ENCODE measurements around the gene SEMA3E.
"Not testable (repeated sequence)": the region's sequence is repeated elsewhere in the genome, so short reads cannot be mapped to it uniquely, and the experiment has no call there.

Gene SEMA3E

DNA sequence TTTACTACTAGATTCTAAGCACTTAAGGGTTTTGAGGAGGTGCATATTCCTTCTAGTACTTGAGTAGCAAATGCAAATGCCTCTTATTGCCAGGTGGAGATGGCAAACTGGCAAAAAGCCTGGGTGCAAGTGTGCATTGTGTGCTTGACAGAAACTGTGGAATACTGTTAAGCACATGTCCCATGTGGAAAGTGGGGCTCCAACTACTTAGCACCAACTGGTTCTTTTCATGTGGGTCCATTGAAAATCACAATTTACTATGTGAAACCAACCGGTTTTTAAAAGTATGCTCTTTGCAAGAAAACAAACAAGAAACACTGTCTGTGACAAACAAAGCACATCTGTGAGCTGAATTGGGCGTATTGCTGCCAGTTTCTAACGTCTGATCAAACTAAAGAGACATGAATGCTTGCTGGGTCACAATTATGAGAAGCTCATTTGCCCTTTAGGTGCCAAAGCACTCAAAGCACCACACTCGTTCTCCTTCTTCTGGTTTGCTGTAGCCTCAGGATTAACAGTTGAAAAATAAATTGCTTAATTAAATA lies 197.4 kb downstream of the SEMA3E start:
- H3K4me3 ChIP-seq (replicated peaks in 1 of 2; ENCODE audit: low read depth in 2 of 2, low read length in 2 of 2): no peak overlapping the region
- no peak for DNase-seq (ENCODE audit: low read depth in 2 of 2)
- TF ChIP-seq, protein P1, sequence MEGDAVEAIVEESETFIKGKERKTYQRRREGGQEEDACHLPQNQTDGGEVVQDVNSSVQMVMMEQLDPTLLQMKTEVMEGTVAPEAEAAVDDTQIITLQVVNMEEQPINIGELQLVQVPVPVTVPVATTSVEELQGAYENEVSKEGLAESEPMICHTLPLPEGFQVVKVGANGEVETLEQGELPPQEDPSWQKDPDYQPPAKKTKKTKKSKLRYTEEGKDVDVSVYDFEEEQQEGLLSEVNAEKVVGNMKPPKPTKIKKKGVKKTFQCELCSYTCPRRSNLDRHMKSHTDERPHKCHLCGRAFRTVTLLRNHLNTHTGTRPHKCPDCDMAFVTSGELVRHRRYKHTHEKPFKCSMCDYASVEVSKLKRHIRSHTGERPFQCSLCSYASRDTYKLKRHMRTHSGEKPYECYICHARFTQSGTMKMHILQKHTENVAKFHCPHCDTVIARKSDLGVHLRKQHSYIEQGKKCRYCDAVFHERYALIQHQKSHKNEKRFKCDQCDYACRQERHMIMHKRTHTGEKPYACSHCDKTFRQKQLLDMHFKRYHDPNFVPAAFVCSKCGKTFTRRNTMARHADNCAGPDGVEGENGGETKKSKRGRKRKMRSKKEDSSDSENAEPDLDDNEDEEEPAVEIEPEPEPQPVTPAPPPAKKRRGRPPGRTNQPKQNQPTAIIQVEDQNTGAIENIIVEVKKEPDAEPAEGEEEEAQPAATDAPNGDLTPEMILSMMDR (IDR thresholded peaks at IDR 0.05; ENCODE audit: low read depth, low read length): no peak

DNA sequence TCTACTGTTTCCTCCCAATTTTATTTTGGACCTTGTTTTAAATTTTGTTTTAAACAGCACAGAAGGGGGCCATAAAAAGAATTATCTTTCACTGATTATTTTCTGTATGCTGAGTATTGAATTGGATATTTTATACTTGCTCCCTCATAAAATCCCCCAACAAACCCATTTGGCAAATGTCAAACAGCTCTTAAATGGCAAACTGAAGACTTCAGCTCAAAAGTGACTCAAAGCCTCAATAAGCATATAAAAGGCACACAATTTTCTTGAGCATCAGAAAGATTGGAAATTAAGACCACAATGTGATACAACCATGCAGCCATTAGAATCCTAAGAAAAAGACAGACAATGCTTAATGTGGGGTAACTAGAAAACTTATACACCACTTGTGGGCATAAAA lies 199.2 kb downstream of the SEMA3E start:
- TF ChIP-seq, protein P1 (IDR thresholded peaks at IDR 0.05; ENCODE audit: low read depth, low read length): no peak
- no peak overlapping the region for H3K4me3 ChIP-seq (replicated peaks in 1 of 2; ENCODE audit: low read depth in 2 of 2, low read length in 2 of 2)
- no peak for DNase-seq (ENCODE audit: low read depth in 2 of 2)

DNA sequence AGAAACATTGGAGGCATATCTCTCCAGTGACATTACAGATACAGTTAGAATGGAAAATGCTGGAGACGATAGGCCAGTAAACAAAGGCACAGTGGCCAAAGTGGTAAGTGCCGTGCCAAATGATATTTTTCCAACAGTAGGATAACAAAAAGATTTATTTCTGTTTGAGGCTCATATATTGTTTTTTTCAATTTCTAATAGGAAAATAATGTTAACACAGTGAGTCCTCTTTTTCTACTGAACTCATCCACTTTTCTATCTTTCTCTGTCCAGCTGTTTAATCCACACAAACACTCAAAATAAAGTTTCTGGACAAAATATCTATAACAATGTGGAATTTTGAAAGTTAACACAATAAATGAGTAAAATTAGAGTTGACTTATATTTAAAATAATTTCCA lies 201.3 kb downstream of the SEMA3E start:
- H3K4me3 ChIP-seq (replicated peaks in 1 of 2; ENCODE audit: low read depth in 2 of 2, low read length in 2 of 2): no peak overlapping the region
- no peak for DNase-seq (ENCODE audit: low read depth in 2 of 2)
- TF ChIP-seq, protein P1 (IDR thresholded peaks at IDR 0.05; ENCODE audit: low read depth, low read length): no peak

DNA sequence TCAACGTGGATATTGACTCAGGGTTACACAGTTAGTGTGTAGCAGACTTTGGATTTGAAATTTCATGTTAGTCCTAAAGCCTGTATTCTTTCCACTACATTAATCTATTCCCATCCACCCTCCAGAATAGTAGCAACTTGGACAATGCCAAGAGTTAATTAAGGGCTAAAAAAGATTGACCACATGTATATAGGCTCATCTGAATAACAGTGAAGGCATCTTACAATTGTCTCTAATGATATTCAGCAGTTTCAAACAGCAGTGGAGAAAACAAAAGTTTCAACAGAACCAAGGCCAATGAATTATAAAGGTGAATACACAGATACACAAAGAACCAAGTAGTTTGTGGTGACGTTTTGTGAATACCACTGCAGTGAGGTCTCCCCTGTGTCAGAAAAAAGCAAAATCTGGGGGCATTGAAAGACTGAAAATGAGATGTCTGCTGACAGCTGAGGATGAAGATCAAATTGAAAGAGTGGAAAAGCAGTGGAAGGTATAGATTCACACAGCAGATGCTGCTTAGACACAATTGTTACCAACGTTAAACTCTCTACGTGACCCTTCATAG lies 202.8 kb downstream of the SEMA3E start:
- TF ChIP-seq, protein P1 (IDR thresholded peaks at IDR 0.05; ENCODE audit: low read depth, low read length): no peak
- no peak for DNase-seq (ENCODE audit: low read depth in 2 of 2)
- no peak overlapping the region for H3K4me3 ChIP-seq (replicated peaks in 1 of 2; ENCODE audit: low read depth in 2 of 2, low read length in 2 of 2)

DNA sequence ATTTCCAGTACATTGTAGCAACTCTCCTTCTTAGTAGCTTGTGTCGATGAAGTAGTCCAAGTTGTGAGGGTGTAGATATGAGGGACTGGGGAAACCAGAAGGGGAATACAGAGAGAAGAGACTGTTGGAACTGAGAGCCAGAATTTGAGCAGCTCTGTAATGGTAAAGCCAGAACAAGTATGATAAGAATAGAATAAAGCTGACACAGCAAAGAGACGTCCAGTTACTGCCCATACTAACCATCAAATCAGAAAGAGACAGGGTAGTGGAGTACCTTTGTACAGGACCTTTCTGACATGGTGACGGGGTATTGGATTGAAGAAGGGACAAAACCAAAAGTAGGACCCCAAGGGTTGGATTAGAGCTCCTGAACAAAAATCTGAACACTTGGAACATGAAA lies 206.0 kb downstream of the SEMA3E start:
- TF ChIP-seq, protein P1 (IDR thresholded peaks at IDR 0.05; ENCODE audit: low read depth, low read length): no peak
- no peak overlapping the region for H3K4me3 ChIP-seq (replicated peaks in 1 of 2; ENCODE audit: low read depth in 2 of 2, low read length in 2 of 2)
- DNase-seq (ENCODE audit: low read depth in 2 of 2): no peak

DNA sequence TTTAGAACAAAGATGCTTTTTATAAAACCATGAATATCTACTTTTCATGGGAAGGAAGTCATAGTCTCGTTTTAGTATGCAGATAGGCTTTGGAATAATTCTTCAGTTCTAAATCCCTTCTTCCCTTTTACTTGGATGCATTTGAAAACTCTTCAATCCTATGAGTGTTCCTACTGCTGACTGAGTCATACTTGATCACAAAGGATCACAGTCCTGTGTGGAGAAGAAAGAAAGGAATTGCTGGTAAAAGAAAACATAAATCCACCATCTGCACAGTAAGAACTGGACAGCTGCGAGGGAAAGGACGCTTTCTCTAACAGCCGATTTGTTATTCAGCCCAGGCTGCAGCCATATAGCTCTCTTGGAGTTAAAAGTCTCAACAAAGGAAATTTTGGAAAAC lies 209.9 kb downstream of the SEMA3E start:
- H3K4me3 ChIP-seq (replicated peaks in 1 of 2; ENCODE audit: low read depth in 2 of 2, low read length in 2 of 2): no peak overlapping the region
- DNase-seq (ENCODE audit: low read depth in 2 of 2): no peak
- TF ChIP-seq, protein P1 (IDR thresholded peaks at IDR 0.05; ENCODE audit: low read depth, low read length): no peak

DNA sequence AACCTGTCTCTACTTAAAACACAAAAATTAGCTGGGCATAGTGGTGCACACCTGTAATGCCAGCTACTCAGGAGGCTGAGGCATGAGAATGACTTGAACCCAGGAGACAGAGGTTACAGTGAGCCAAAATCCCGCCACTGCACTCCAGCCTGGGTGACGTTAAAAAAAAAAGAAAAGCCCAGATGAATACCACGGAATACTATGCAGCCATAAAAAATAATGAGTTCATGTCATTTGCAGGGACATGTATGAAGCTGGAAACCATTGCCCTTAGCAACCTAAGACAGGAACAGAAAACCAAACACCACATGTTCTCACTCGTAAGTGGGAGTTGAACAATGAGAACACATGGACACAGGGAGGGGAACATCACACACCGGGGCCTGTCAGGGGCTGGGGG lies 218.7 kb downstream of the SEMA3E start:
- DNase-seq (ENCODE audit: low read depth in 2 of 2); H3K4me3 ChIP-seq (replicated peaks in 1 of 2; ENCODE audit: low read depth in 2 of 2, low read length in 2 of 2): not testable (repeated sequence)
